K562 (cell line): ENCODE results near the gene BEND6. TPM values are rescaled to one million over a fixed set of nuclear protein-coding genes. Genes with fewer than 3 reads are reported as not detected.

Experiments used
- CXXC5 ChIP-seq: fragments of 250-450 bp; sonication (Bioruptor Pico); IDR thresholded peaks from 2 replicates; pipeline ENCODE4 v1.8.0; 2022; ENCODE audit warnings: inconsistent platforms, mild to moderate bottlenecking, moderate library complexity
- EP400 ChIP-seq: fragments of 450-650 bp; IDR thresholded peaks from 2 replicates; pipeline ENCODE4 v1.6.1; 2017; ENCODE audit warnings: antibody characterized with exemption, mild to moderate bottlenecking, moderate library complexity
- HNRNPL ChIP-seq: fragments of 200-400 bp; formaldehyde crosslinking; IDR thresholded peaks from 2 replicates; pipeline ENCODE4 v1.6.1; 2017; ENCODE audit warnings: low read depth, mild to moderate bottlenecking, low read length
- MAFK ChIP-seq: IDR thresholded peaks from 2 replicates; pipeline ENCODE4 v1.6.1; 2011; ENCODE audit warnings: low read length, improper control_type of control experiment
- MTA1 ChIP-seq: fragments of 450-650 bp; IDR thresholded peaks from 2 replicates; pipeline ENCODE4 v1.6.1; 2017; ENCODE audit warnings: borderline replicate concordance
- NCOA6 ChIP-seq: fragments of 450-650 bp; IDR thresholded peaks from 2 replicates; pipeline ENCODE4 v1.6.1; 2017; ENCODE audit warnings: mild to moderate bottlenecking
- NR2F6 ChIP-seq: fragments of 450-650 bp; formaldehyde crosslinking; IDR thresholded peaks from 2 replicates; pipeline ENCODE4 v1.4.0; 2020; ENCODE audit warnings: mild to moderate bottlenecking
- RFX1 ChIP-seq: fragments of 450-650 bp; IDR thresholded peaks from 2 replicates; pipeline ENCODE4 v1.6.1; 2016; ENCODE audit warnings: mild to moderate bottlenecking, moderate library complexity
- RNF2 ChIP-seq: sonication (generic); IDR thresholded peaks from 2 replicates; pipeline ENCODE4 v1.6.1; 2016
- SAP30 ChIP-seq: fragments of 200-600 bp; sonication (generic); IDR thresholded peaks from 2 replicates; pipeline ENCODE4 v1.6.1; 2012; ENCODE audit warnings: borderline replicate concordance, low read depth, mild to moderate bottlenecking, moderate library complexity, low read length, control low read depth, inconsistent platforms; ENCODE audit not compliant: insufficient read depth, poor library complexity, severe bottlenecking
- U2AF1 ChIP-seq: fragments of 200-400 bp; formaldehyde crosslinking; optimal IDR thresholded peaks from 2 replicates; pipeline ENCODE3; 2017; ENCODE audit warnings: mild to moderate bottlenecking, low read depth, low read length, moderate library complexity
- ZNF212 ChIP-seq: fragments of 450-650 bp; formaldehyde crosslinking; IDR thresholded peaks from 2 replicates; pipeline ENCODE4 v1.4.0; 2020; ENCODE audit warnings: mild to moderate bottlenecking
- ZNF280B ChIP-seq: fragments of 250-450 bp; sonication (Bioruptor Pico); IDR thresholded peaks from 2 replicates; pipeline ENCODE4 v1.5.1; 2021; ENCODE audit warnings: mild to moderate bottlenecking
- ZNF407 ChIP-seq: fragments of 450-650 bp; IDR thresholded peaks from 2 replicates; pipeline ENCODE4 v1.6.1; 2016; ENCODE audit warnings: low read depth
- ZNF449 ChIP-seq: fragments of 250-450 bp; sonication (Bioruptor Pico); IDR thresholded peaks from 2 replicates; pipeline ENCODE4 v1.8.0; 2022; ENCODE audit warnings: moderate library complexity, mild to moderate bottlenecking, inconsistent platforms
- ZNF551 ChIP-seq: fragments of 250-450 bp; sonication (Bioruptor Pico); IDR thresholded peaks from 2 replicates; pipeline ENCODE4 v1.5.0; 2021; ENCODE audit warnings: mild to moderate bottlenecking, moderate library complexity
- ZNF717 ChIP-seq: fragments of 250-450 bp; sonication (Bioruptor Pico); IDR thresholded peaks from 2 replicates; pipeline ENCODE4 v1.5.0; 2021
- ZNF766 ChIP-seq: fragments of 200-800 bp; sonication (Bioruptor generic); conservative IDR thresholded peaks from 2 replicates; pipeline ENCODE4 v1.6.1; 2016; ENCODE audit warnings: missing genetic modification characterization, missing compliant biosample characterization
- polyA plus RNA-seq, 8 experiments: library from polyadenylated mRNA; depleted of rRNA in 4 of 8; stranded (reverse) in 5 of 8; unstranded in 3 of 8; fragments of >200 nt; fragmentation: Nextera tagmentation in 2 of 8; fragmentation: Illumina TruSeq in 1 of 8; extraction: Ambion mirVana in 2 of 8; extraction: Trizol in 1 of 8; gene quantifications; 2 replicates each; pipeline versions ENCODE4 v1.2.1 to v1.2.3, GENCODE V29; 2011 to 2014; ENCODE audit warnings: inconsistent platforms in 1 of 8, missing spikeins in 1 of 8
- total RNA-seq, 7 experiments: library from RNA; depleted of rRNA in 6 of 7; stranded (reverse); fragments of >200 nt in 6 of 7; fragmentation: Illumina TruSeq in 2 of 7; extraction: Trizol in 2 of 7; gene quantifications; 2 replicates each; pipeline versions ENCODE4 v1.2.1 to v1.2.3, GENCODE V29; 2011 to 2021; ENCODE audit warnings: low replicate concordance in 1 of 7

Gene BEND6
- total and polyA plus RNA-seq, 9 of the 15 experiments (the other 6 are each of a cell fraction or from before 2014, with no cell fraction given): 0.37 to 4.0 (median 1.1) TPM

- peak; percentile 73 for TF ChIP-seq CXXC5
- peak; percentile 71; the same call in 1 of the 2 replicates for TF ChIP-seq NCOA6
- peak; percentile 50 for TF ChIP-seq SAP30
- no peak for TF ChIP-seq ZNF212 (CRISPR knock-in tag)
- no peak for TF ChIP-seq U2AF1
- peak; percentile 64; the same call in 1 of the 2 replicates for TF ChIP-seq HNRNPL
- TF ChIP-seq RFX1: no peak
- no peak for TF ChIP-seq NR2F6 (CRISPR knock-in tag)
- no peak for TF ChIP-seq RNF2
- no peak for TF ChIP-seq ZNF551 (CRISPR knock-in tag)
- no peak for TF ChIP-seq ZNF407
- no peak for TF ChIP-seq EP400
- no peak for TF ChIP-seq ZNF449 (CRISPR knock-in tag)
- peak; percentile 67; the same call in 1 of the 2 replicates for TF ChIP-seq MAFK
- no peak for TF ChIP-seq ZNF717 (CRISPR knock-in tag)
- TF ChIP-seq ZNF280B (CRISPR knock-in tag): no peak
- peak; percentile 17; the same call in 1 of the 2 replicates for TF ChIP-seq ZNF766 (CRISPR knock-in tag)
- no peak for TF ChIP-seq MTA1
These were observed at the start of gene BEND6 (continued) for GRCh38 chr6:56954403-56955170.
